GM18909 (cell line): ENCODE results near the gene CACNA2D1.

Experiments
- ATAC-seq: cut with Tn5 transposase; IDR thresholded peaks from one replicate; pipeline ENCODE4 v1.9.1; 2021; ENCODE audit warnings: mild to moderate bottlenecking; ENCODE audit not compliant: unreplicated experiment, poor library complexity

The CACNA2D1 gene

GRCh38 chr7:82244947-82245517 lies 198.5 kb downstream of the CACNA2D1 start:
- no peak for ATAC-seq

DNA sequence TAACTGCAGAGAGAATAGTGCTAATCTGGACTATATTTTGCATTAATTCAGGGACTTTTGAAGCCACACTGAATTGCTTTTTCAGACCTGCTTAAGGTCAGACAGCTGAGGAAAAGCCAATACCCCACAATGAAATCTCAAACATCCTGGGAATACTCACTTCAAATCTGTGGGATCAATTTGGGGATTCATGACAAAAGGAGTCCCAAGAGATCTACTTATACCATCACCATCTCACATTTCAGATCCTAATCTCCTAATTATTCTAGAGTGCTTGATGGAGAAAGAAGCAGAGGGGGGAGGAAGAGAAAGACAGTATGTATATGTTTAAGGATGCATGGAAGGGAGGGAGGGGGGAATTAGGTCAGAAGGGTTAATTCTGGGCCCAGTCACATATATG lies 202.2 kb downstream of the CACNA2D1 start:
- no peak for ATAC-seq

DNA sequence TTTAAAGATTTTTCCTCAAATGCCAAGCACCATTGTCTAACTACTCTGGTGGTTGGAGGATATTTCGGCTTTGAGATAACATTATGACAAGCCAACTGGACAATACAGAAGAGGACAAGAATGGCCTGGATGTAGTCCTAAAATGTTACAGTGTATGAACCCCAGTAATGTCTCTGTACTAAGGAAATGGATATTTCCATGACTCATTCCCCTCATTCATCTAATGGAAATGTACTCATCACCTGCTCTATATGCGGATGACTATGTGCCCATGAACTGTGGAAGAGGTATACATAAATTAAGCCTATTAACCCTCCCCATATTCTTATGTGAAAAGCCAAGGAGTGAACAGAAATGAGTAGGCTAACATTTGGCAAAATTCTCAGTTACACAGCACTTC lies 207.9 kb downstream of the CACNA2D1 start:
- ATAC-seq = no peak

- peak; percentile 54 for ATAC-seq
These were observed 209.0 kb downstream of the CACNA2D1 start for GRCh38 chr7:82234457-82235049.

- ATAC-seq = no peak
These were observed 212.6 kb downstream of the CACNA2D1 start for GRCh38 chr7:82230811-82231581.

GRCh38 chr7:82229164-82229563 lies 214.4 kb downstream of the CACNA2D1 start:
- no peak for ATAC-seq

- no peak for ATAC-seq
These were observed 217.4 kb downstream of the CACNA2D1 start for GRCh38 chr7:82226191-82226590.

DNA sequence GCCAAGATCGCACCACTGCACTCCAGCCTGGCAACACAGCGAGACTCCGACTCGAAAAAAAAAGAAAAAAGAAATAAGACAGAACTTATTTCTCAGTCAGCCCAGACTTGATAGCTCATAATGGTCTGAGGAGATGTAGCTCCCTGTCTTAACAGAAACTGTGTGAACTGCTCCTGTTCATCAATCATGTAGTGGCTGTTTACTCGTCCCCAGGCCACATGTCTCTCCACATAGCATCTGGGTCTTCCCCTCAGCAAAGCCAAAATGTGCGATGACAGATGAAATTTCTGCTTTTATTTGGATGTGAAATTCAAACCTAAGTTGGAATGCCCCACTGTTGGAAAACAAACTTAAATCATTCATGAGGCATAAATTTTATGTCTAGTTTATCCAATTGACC lies 219.0 kb downstream of the CACNA2D1 start:
- no peak for ATAC-seq

- ATAC-seq = no peak
These were observed 220.0 kb downstream of the CACNA2D1 start for GRCh38 chr7:82223580-82223979.

DNA sequence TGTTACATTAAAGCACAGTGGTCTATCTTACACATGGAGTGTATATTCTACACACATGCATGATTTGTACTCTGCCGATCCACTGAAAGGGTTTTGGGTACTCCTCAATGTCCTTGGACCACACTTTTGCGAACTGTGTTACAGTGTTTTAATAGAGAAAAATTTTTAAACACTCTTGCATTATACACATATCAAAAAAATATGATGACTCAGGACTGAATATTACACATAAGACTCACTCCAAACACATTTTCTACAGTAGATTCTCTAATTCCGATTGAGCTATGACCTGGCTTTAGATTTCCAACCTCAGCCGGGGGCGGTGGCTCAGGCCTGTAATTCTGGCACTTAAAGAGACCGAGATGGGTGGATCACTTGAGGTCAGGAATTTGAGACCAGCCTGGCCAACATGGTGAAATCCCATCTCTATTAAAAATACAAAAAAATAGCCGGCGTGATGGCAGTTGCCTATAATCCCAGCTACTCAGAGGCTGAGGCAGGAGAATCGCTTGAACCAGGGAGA lies 222.4 kb downstream of the CACNA2D1 start:
- ATAC-seq = no peak

DNA sequence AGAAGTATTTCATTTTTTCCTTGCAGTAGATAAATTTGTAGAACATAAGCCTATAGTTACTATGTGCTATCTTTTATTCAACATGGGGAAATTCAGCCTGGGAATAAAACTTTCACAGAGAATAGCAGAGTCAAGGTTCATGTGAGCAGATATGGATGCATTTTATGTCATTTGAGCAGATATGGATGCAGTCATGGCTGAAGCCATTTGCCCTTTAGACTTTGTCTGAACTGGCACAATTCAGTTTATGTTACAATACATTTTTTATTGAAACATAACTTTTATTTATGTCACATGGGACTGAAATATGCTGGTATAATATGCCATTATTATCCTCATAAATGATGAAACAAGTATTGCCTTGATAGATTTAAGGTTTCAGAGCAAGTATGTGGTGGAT lies 231.1 kb downstream of the CACNA2D1 start:
- ATAC-seq = no peak

GRCh38 chr7:82211333-82211732 lies 232.2 kb downstream of the CACNA2D1 start:
- no peak for ATAC-seq

DNA sequence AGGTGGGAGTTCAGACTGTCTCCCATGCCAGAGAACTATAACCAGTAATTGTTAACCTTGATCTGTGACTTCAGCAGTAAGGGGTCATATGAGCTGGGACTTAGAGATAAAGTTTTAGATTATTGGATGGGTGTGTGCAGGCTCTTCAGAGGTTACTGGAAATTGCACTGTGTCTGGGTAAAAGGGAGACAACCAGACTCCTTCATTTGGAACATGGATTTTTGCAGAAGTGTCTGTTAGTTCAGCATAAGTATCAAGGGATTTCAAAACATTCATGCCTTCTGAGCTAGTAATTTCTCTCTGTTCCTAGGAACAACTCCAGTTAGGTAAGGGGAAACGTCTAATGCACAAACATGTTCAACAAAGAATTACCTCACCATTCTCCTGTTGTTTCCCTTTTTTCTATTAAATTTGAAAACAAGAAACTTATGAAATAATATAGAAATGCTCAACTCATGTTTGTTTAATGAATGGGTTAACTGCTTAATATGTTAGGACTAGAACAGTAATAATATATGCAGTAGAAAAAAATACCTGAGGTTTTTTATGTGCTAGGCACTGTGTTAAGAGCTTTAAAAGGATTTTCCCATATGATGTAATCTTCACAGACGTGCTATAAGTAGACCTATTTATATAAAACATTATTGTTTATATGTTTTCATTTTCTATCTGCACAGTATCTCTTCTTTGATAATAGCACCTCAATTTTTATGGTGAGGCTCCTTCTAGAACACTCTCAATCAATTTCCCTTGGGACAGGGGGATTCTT lies 233.0 kb downstream of the CACNA2D1 start:
- ATAC-seq = no peak

DNA sequence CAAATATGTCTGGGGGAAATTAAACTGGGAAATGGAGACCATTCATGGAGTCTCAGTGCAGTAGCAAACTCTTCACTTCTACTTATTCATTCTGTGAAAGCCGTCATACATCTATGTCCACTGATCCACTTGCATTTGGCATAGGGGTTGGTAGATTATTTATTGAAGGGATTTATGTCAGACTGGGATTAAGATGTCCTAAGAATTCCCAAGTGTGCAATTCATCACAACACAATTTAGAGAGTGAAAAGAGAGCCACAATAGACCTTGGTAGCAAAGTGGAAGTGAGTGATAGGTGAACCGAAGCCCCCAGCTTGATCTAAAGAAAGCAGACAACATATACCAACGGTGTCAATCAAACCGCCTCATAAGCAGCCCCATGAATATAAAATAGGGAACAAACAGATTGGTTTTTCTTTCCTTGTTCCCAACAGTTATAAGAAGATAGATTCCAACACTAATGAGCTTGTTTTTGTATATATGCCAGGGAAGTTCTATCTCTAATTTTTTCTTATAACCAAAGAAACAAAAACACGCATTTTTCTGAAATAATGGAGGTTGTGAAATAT lies 234.3 kb downstream of the CACNA2D1 start:
- no peak for ATAC-seq

GRCh38 chr7:82204694-82205093 lies 238.9 kb downstream of the CACNA2D1 start:
- no peak for ATAC-seq

GRCh38 chr7:82202965-82203364 lies 240.6 kb downstream of the CACNA2D1 start:
- no peak for ATAC-seq

DNA sequence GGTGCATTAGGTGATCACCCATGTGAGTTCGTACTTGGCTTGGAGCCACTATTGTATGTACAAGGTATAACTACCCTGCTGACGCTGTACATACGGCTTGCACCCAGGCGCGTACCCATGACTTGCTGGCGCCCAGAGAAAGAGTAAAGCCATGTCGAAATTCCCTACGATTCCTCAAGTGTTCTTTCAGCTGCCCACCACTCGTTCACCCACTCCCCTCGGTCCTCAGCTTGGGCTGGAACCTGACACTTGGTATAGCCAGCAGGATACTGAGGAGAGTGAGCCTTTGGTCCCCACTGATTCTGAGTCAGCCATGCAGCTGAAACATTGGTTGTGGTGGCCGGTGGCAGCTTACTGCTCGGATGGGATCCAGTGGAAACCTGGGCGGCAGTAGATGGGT lies 241.5 kb downstream of the CACNA2D1 start:
- no peak for ATAC-seq

DNA sequence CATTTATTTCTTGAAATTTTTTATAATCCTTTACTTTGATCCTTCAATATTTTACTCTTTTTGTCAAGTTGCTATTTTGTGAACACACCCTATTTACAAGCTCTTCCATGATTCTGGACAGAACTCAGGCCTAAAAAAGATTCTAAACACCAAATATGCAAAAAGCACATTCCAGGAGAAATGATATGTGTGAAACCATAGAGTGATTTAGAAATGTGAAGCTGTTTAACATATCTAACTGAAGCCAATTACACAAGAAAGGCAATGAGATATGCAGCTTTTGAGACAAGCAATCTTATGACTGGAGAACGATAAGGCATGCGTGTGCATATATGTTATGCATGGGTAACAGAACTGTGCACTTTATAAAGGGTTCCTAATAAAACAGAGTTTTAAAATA lies 243.0 kb downstream of the CACNA2D1 start:
- no peak for ATAC-seq

GRCh38 chr7:82194016-82194643 lies 249.4 kb downstream of the CACNA2D1 start:
- no peak for ATAC-seq

DNA sequence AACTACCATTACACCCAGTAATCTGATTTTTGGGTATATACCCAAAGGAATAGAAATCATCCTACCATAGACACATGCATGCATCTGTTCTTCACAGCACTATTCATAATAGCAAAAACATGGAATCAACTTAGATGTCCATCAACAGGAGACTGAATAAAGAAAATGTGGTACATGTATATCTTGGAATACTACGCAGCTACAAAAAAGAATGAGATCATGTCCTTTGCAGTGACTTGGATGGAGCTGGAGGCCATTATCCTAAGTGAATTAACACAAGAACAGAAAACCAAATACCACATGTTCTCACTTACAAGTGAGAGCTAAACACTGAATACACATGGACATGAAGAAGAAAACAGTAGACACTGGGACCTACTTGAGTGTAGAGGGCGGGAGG lies 254.9 kb downstream of the CACNA2D1 start:
- no peak for ATAC-seq
